HL-60 (cell line): ENCODE measurements around the gene GNB1.

Experiments used
- CTCF ChIP-seq: IDR thresholded peaks from one replicate; pipeline ENCODE4 v1.5.1; 2011; ENCODE audit warnings: low read length, control low read depth, inconsistent platforms; ENCODE audit not compliant: insufficient read depth
- GABPA ChIP-seq: IDR thresholded peaks from 2 replicates; pipeline ENCODE4 v1.6.1; 2012; ENCODE audit warnings: low read depth
- POLR2AphosphoS5 ChIP-seq: IDR thresholded peaks from 2 replicates; pipeline ENCODE4 v1.6.1; 2012; ENCODE audit warnings: low read depth
- REST ChIP-seq: IDR thresholded peaks from 2 replicates; pipeline ENCODE4 v1.6.1; 2012; ENCODE audit warnings: low read depth; ENCODE audit not compliant: insufficient replicate concordance
- SPI1 ChIP-seq: IDR thresholded peaks from 2 replicates; pipeline ENCODE4 v1.6.1; 2012; ENCODE audit warnings: low read depth, mild to moderate bottlenecking, borderline replicate concordance

GRCh38 chr1:1752636-1753606 lies 138.0 kb downstream of the GNB1 start:
- TF ChIP-seq CTCF: no peak
- no peak for TF ChIP-seq SPI1
- TF ChIP-seq REST: no peak
- no peak for TF ChIP-seq POLR2AphosphoS5
- no peak for TF ChIP-seq GABPA
